ENCODE results near the gene STMN3. TPM values are rescaled to one million over a fixed set of nuclear protein-coding genes. Genes with fewer than 3 reads are reported as not detected.

STMN3 gene
- total and polyA plus RNA-seq, 10 of the 15 experiments (the other 5 are each of a cell fraction or from before 2014, with no cell fraction given), result 0.09 to 3.6 (median 1.4) TPM; not detected in 1

GRCh38 chr20:63701329-63702035 is 48.3 kb upstream of the STMN3 start:
- Histone ChIP-seq H3K4me2 (ENCODE audit: control insufficient read depth, insufficient read depth) (no peak overlapping the region), H3K9me3 (replicated peaks; ENCODE audit: control insufficient read depth, insufficient read depth, low read length) (no peaks in the 10 kb centered on the region), H3K27ac (ENCODE audit: control insufficient read depth, insufficient read depth) (no peak overlapping the region), H3K4me1 (ENCODE audit: control insufficient read depth, insufficient read depth, low read length) (peaks cover 23% of the 10 kb centered on the region), H3K27me3 (replicated peaks in 1 of 2; ENCODE audit: control insufficient read depth in 2 of 2, insufficient read depth in 2 of 2, low read length in 1 of 2) (no peaks in the 10 kb centered on the region), H2AFZ (ENCODE audit: control insufficient read depth, low read depth, low read length) (no peak overlapping the region), H3K4me3 (no peak overlapping the region), H4K20me1 (ENCODE audit: control insufficient read depth, insufficient read depth) (no peaks in the 10 kb centered on the region), H3K79me2 (ENCODE audit: control insufficient read depth, insufficient read depth, low read length) (peaks cover 6% of the 10 kb centered on the region), H3K9ac (ENCODE audit: control insufficient read depth, insufficient read depth, low read length) (no peak overlapping the region), H3K36me3 (ENCODE audit: control insufficient read depth in 2 of 2, insufficient read depth in 2 of 2, low read length in 1 of 2) (peaks cover 5 to 7% of the 10 kb centered on the region in 2 experiments; a peak in 3 of 4 replicates)
- FAIRE-seq (no peak), DNase-seq (ENCODE audit: low read depth, low spot score) (no peak), ATAC-seq (no peak)
- intact Hi-C loops (cut with micrococcal nuclease; ENCODE audit: unreplicated experiment) (no loop called here), in situ Hi-C loops (cut with MboI) (no loop called here)
- POLR2A ChIA-PET, result interaction anchor here (0.6 kb wide), 1 partner anchor 190 kb away, joined by 4 read pairs; no protein-coding TSS in a partner anchor
- TF ChIP-seq E4F1 (IDR thresholded peaks at IDR 0.05; ENCODE audit: borderline replicate concordance, partially characterized antibody) (no peak), RELB (IDR thresholded peaks at IDR 0.05; ENCODE audit: low read depth) (no peak), GABPA (IDR thresholded peaks at IDR 0.05; ENCODE audit: low read depth) (no peak), MEF2B (IDR thresholded peaks at IDR 0.05; ENCODE audit: partially characterized antibody, poor library complexity, severe bottlenecking) (no peak), NBN (IDR thresholded peaks at IDR 0.05) (no peak), POLR2AphosphoS5 (IDR thresholded peaks at IDR 0.05; ENCODE audit: low read length) (peak; percentile 18; the same call in 1 of the 2 replicates), RB1 (IDR thresholded peaks at IDR 0.05; ENCODE audit: borderline replicate concordance) (no peak), POU2F2 (IDR thresholded peaks at IDR 0.05; ENCODE audit: borderline replicate concordance, low read depth, low read length) (no peak)
- SMC1A ChIA-PET (ENCODE audit: uncharacterized antibody, unreplicated experiment), result interaction anchor here (0.9 kb wide), 1 partner anchor 164 kb away, joined by 3 read pairs; the partner anchor contains the start of gene TPD52L2
- RAD21 ChIA-PET (ENCODE audit: unreplicated experiment), result interaction anchor here (0.5 kb wide), 1 partner anchor 27 kb away, joined by 4 read pairs; no protein-coding TSS in a partner anchor
- CTCF ChIA-PET, result no interaction called here
- WGBS (ENCODE audit: insufficient coverage, insufficient replicate concordance, low lambda C conversion rate, missing lambda C conversion rate), result 60% methylated on average over 12 of the region's 14 CpGs
- BruUV-seq (replicated peaks), result no TSS peak
